ENCODE data around the gene BAG2. TPM values are rescaled to one million over a fixed set of nuclear protein-coding genes. Genes with fewer than 3 reads are reported as not detected.

The BAG2 gene
- total and polyA plus RNA-seq, 10 of the 15 experiments (the other 5 are each of a cell fraction or from before 2014, with no cell fraction given), result 7.7 to 17.6 (median 9.6) TPM

DNA sequence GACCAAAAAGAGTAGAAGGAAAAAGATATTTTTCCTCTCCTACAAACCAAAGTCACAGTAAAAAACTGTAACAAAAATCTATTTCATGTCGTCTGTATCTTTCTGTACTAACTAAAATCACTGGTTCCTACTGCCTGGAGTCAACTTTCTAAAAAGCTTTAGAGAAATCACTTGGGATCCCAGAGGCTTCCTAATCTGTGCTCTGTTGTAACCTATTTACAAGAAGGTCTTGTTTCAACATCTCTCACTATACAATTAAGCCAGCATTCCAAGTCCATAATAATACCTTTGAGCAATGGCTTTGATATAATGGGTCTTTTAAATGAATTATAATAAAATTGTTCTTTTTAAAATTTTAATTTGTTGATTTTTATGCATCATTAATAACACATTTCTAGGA is 29.6 kb downstream of the BAG2 start:
- in situ Hi-C loops (cut with MboI) (no loop called here), intact Hi-C loops (cut with micrococcal nuclease; ENCODE audit: unreplicated experiment) (no loop called here)
- Histone ChIP-seq H2AFZ (ENCODE audit: control insufficient read depth, low read depth, low read length) (no peak overlapping the region), H3K4me3 (no peak overlapping the region), H3K9ac (ENCODE audit: control insufficient read depth, insufficient read depth, low read length) (no peak overlapping the region), H3K9me3 (replicated peaks; ENCODE audit: control insufficient read depth, insufficient read depth, low read length) (no peaks in the 10 kb centered on the region), H3K4me1 (ENCODE audit: control insufficient read depth, insufficient read depth, low read length) (no peaks in the 10 kb centered on the region), H4K20me1 (ENCODE audit: control insufficient read depth, insufficient read depth) (no peaks in the 10 kb centered on the region), H3K36me3 (ENCODE audit: control insufficient read depth in 2 of 2, insufficient read depth in 2 of 2, low read length in 1 of 2) (no peaks in the 10 kb centered on the region; a peak in 2 of 4 replicates), H3K27ac (ENCODE audit: control insufficient read depth, insufficient read depth) (no peak overlapping the region), H3K79me2 (ENCODE audit: control insufficient read depth, insufficient read depth, low read length) (no peaks in the 10 kb centered on the region), H3K27me3 (replicated peaks in 1 of 2; ENCODE audit: control insufficient read depth in 2 of 2, insufficient read depth in 2 of 2, low read length in 1 of 2) (no peaks in the 10 kb centered on the region), H3K4me2 (ENCODE audit: control insufficient read depth, insufficient read depth) (no peak overlapping the region)
- ChIA-PET POLR2A (no interaction called here), RAD21 (ENCODE audit: unreplicated experiment) (no interaction called here), SMC1A (ENCODE audit: uncharacterized antibody, unreplicated experiment) (no interaction called here), CTCF (interaction anchor here (0.8 kb wide), 1 partner anchor 12 kb away, joined by 3 read pairs; no protein-coding TSS in a partner anchor)
- TF ChIP-seq RUNX3 (IDR thresholded peaks at IDR 0.05; ENCODE audit: low read length) (no peak), SP1 (IDR thresholded peaks at IDR 0.05; ENCODE audit: low read depth, low read length) (no peak), POLR2AphosphoS2 (IDR thresholded peaks at IDR 0.05; ENCODE audit: low read depth, low read length) (no peak), ATF7 (IDR thresholded peaks at IDR 0.05; ENCODE audit: low read depth) (no peak), HCFC1 (IDR thresholded peaks at IDR 0.05; ENCODE audit: low read length) (no peak), BMI1 (IDR thresholded peaks at IDR 0.05; ENCODE audit: borderline replicate concordance) (no peak), MYB (IDR thresholded peaks at IDR 0.05; ENCODE audit: borderline replicate concordance, low read depth, low read length) (no peak), FOS (IDR thresholded peaks at IDR 0.05; ENCODE audit: borderline replicate concordance, extremely low read depth, insufficient read length) (no peak), EP300 (IDR thresholded peaks at IDR 0.05; ENCODE audit: borderline replicate concordance in 1 of 2, control insufficient read depth in 1 of 2, low read depth in 2 of 2, low read length in 2 of 2) (no peak), NR2C1 (IDR thresholded peaks at IDR 0.05) (no peak), NFXL1 (IDR thresholded peaks at IDR 0.05; ENCODE audit: borderline replicate concordance) (no peak)
- TF ChIP-seq, protein P1, sequence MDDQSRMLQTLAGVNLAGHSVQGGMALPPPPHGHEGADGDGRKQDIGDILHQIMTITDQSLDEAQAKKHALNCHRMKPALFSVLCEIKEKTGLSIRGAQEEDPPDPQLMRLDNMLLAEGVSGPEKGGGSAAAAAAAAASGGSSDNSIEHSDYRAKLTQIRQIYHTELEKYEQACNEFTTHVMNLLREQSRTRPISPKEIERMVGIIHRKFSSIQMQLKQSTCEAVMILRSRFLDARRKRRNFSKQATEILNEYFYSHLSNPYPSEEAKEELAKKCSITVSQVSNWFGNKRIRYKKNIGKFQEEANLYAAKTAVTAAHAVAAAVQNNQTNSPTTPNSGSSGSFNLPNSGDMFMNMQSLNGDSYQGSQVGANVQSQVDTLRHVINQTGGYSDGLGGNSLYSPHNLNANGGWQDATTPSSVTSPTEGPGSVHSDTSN (IDR thresholded peaks at IDR 0.05; ENCODE audit: insufficient replicate concordance, low read depth, low read length), result no peak
- TF ChIP-seq, protein P2, sequence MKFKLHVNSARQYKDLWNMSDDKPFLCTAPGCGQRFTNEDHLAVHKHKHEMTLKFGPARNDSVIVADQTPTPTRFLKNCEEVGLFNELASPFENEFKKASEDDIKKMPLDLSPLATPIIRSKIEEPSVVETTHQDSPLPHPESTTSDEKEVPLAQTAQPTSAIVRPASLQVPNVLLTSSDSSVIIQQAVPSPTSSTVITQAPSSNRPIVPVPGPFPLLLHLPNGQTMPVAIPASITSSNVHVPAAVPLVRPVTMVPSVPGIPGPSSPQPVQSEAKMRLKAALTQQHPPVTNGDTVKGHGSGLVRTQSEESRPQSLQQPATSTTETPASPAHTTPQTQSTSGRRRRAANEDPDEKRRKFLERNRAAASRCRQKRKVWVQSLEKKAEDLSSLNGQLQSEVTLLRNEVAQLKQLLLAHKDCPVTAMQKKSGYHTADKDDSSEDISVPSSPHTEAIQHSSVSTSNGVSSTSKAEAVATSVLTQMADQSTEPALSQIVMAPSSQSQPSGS (IDR thresholded peaks at IDR 0.05; ENCODE audit: low read length), result no peak
- no TSS peak for BruUV-seq (replicated peaks)
- ATAC-seq (no peak), FAIRE-seq (no peak), DNase-seq (ENCODE audit: low read depth, low spot score) (no peak)
- 100% methylated on average over 1 of the region's 1 CpG for WGBS (ENCODE audit: insufficient coverage, insufficient replicate concordance, low lambda C conversion rate, missing lambda C conversion rate)

Data from GM12878 (cell line).